H9 (cell line): ENCODE results near the gene DACH1. TPM values are rescaled to one million over a fixed set of nuclear protein-coding genes. Genes with fewer than 3 reads are reported as not detected.

Source experiments
- DNase-seq: peaks from one replicate; pipeline ENCODE4 v3.0.0-alpha.2; 2017
- H2AFZ ChIP-seq: one replicate; pipeline ENCODE4 v1.6.1; 2013; ENCODE audit warnings: mild to moderate bottlenecking, low read length, control low read depth, moderate library complexity
- H2AK5ac ChIP-seq: 2 replicates; pipeline ENCODE4 v1.6.1; 2013; ENCODE audit warnings: low read length, control low read depth, mixed read lengths; ENCODE audit not compliant: insufficient read length
- H2BK120ac ChIP-seq: one replicate; pipeline ENCODE4 v1.6.1; 2013; ENCODE audit warnings: low read depth, mild to moderate bottlenecking, low read length, control low read depth, inconsistent platforms; ENCODE audit not compliant: poor library complexity, severe bottlenecking
- H2BK12ac ChIP-seq: 2 replicates; pipeline ENCODE4 v1.6.1; 2013; ENCODE audit warnings: low read length, control low read depth, mixed read lengths, low read depth; ENCODE audit not compliant: insufficient read length
- H2BK15ac ChIP-seq: 2 replicates; pipeline ENCODE4 v1.6.1; 2013; ENCODE audit warnings: low read depth, low read length, control low read depth
- H2BK20ac ChIP-seq: one replicate; pipeline ENCODE4 v1.6.1; 2013; ENCODE audit warnings: low read depth, mild to moderate bottlenecking, low read length, control low read depth, inconsistent platforms; ENCODE audit not compliant: poor library complexity, severe bottlenecking
- H2BK5ac ChIP-seq: 2 replicates; pipeline ENCODE4 v1.6.1; 2013; ENCODE audit warnings: low read length, control low read depth, mixed read lengths; ENCODE audit not compliant: insufficient read length
- H3K14ac ChIP-seq: 2 replicates; pipeline ENCODE4 v1.6.1; 2013; ENCODE audit warnings: low read length, control low read depth; ENCODE audit not compliant: insufficient read depth
- H3K18ac ChIP-seq: 2 replicates; pipeline ENCODE4 v1.6.1; 2013; ENCODE audit warnings: low read depth, mild to moderate bottlenecking, mixed read lengths, low read length, control low read depth; ENCODE audit not compliant: insufficient read length
- H3K23ac ChIP-seq: 2 replicates; pipeline ENCODE4 v1.6.1; 2013; ENCODE audit warnings: low read length, control low read depth, mixed read lengths, low read depth; ENCODE audit not compliant: insufficient read length
- H3K23me2 ChIP-seq: 2 replicates; pipeline ENCODE4 v1.6.1; 2013; ENCODE audit warnings: low read depth, mild to moderate bottlenecking, mixed read lengths, low read length, control low read depth; ENCODE audit not compliant: insufficient read length, poor library complexity, severe bottlenecking
- H3K27ac ChIP-seq: 2 replicates; pipeline ENCODE4 v1.5.1; 2013; ENCODE audit warnings: low read length, control low read depth, mixed read lengths, low read depth; ENCODE audit not compliant: insufficient read length
- H3K27me3 ChIP-seq: 2 replicates; pipeline ENCODE4 v1.6.1; 2013; ENCODE audit warnings: low read length, control low read depth, inconsistent platforms; ENCODE audit not compliant: insufficient read depth
- H3K4ac ChIP-seq: 2 replicates; pipeline ENCODE4 v1.6.1; 2013; ENCODE audit warnings: low read depth, mild to moderate bottlenecking, control low read depth, inconsistent platforms, low read length, moderate library complexity
- H3K4me1 ChIP-seq: 2 replicates; pipeline ENCODE4 v1.6.1; 2013; ENCODE audit warnings: low read length, control low read depth, inconsistent platforms; ENCODE audit not compliant: insufficient read depth
- H3K4me2 ChIP-seq: 2 replicates; pipeline ENCODE4 v1.6.1; 2013; ENCODE audit warnings: low read length, control low read depth, mixed read lengths; ENCODE audit not compliant: insufficient read length, insufficient read depth
- H3K56ac ChIP-seq: 2 replicates; pipeline ENCODE4 v1.6.1; 2013; ENCODE audit warnings: low read depth, mild to moderate bottlenecking, mixed read lengths, low read length, control low read depth; ENCODE audit not compliant: insufficient read length
- H3K79me1 ChIP-seq: 2 replicates; pipeline ENCODE4 v1.6.1; 2013; ENCODE audit warnings: low read depth, mild to moderate bottlenecking, moderate library complexity, low read length, control low read depth, inconsistent platforms; ENCODE audit not compliant: insufficient read depth, poor library complexity, severe bottlenecking
- H3K79me2 ChIP-seq: 2 replicates; pipeline ENCODE4 v1.6.1; 2013; ENCODE audit warnings: low read length, control low read depth, inconsistent platforms; ENCODE audit not compliant: insufficient read depth
- H3K9ac ChIP-seq: 2 replicates; pipeline ENCODE4 v1.6.1; 2013; ENCODE audit warnings: low read length, control low read depth, mixed read lengths; ENCODE audit not compliant: insufficient read length; ENCODE audit errors: extremely low read depth
- H3K9me3 ChIP-seq: one replicate; pipeline ENCODE4 v1.6.1; 2013; ENCODE audit warnings: low read depth, low read length, inconsistent platforms; ENCODE audit not compliant: control insufficient read depth
- H3T11ph ChIP-seq: one replicate; pipeline ENCODE4 v1.6.1; 2013; ENCODE audit warnings: mild to moderate bottlenecking, low read length, control low read depth, inconsistent platforms
- H4K20me1 ChIP-seq: one replicate; pipeline ENCODE4 v1.6.1; 2013; ENCODE audit not compliant: control insufficient read depth, insufficient read length, insufficient read depth
- H4K5ac ChIP-seq: 2 replicates; pipeline ENCODE4 v1.6.1; 2013; ENCODE audit warnings: low read depth, mild to moderate bottlenecking, mixed read lengths, low read length, control low read depth; ENCODE audit not compliant: insufficient read length
- H4K8ac ChIP-seq: replicated peaks from 2 replicates; pipeline ENCODE4 v1.6.1; 2013; ENCODE audit warnings: low read length, control low read depth, mixed read lengths, low read depth; ENCODE audit not compliant: insufficient read length
- H4K91ac ChIP-seq: 2 replicates; pipeline ENCODE4 v1.6.1; 2013; ENCODE audit warnings: low read depth, mild to moderate bottlenecking, moderate library complexity, mixed read lengths, low read length, control low read depth; ENCODE audit not compliant: insufficient read length
- H3K27ac Mint-ChIP-seq, 3 experiments: 2 replicates in 2 of 3; 3 replicates in 1 of 3; pipeline ENCODE4 v1.8.0; 2020 to 2021; ENCODE audit warnings: mixed read lengths in 3 of 3, mild to moderate bottlenecking in 1 of 3, moderate library complexity in 1 of 3
- H3K27me3 Mint-ChIP-seq: 2 replicates; pipeline ENCODE4 v1.8.0; 2021; ENCODE audit warnings: low read depth, mild to moderate bottlenecking, moderate library complexity, mixed read lengths
- H3K36me3 Mint-ChIP-seq, 3 experiments: 2 replicates in 2 of 3; 3 replicates in 1 of 3; pipeline ENCODE4 v1.8.0; 2020 to 2021; ENCODE audit warnings: low read depth in 3 of 3, mixed read lengths in 3 of 3; ENCODE audit not compliant: insufficient read depth in 1 of 3
- H3K4me1 Mint-ChIP-seq, 2 experiments: 2 replicates each; pipeline ENCODE4 v1.8.0; 2020; ENCODE audit warnings: mixed read lengths in 2 of 2
- H3K4me3 Mint-ChIP-seq, 2 experiments: 2 replicates in 1 of 2; 3 replicates in 1 of 2; pipeline ENCODE4 v1.8.0; 2020 to 2021; ENCODE audit warnings: mild to moderate bottlenecking in 2 of 2, mixed read lengths in 2 of 2, moderate library complexity in 1 of 2
- H3K9me3 Mint-ChIP-seq, 2 experiments: 2 replicates in 1 of 2; 3 replicates in 1 of 2; pipeline ENCODE4 v1.8.0; 2020; ENCODE audit warnings: mild to moderate bottlenecking in 2 of 2, mixed read lengths in 2 of 2, moderate library complexity in 1 of 2
- CTCF ChIP-seq: fragments of 200-600 bp; sonication (generic); conservative IDR thresholded peaks from 3 replicates; pipeline ENCODE4 v1.8.0; 2021; ENCODE audit warnings: antibody characterized with exemption, mild to moderate bottlenecking
- WGBS: extraction: QIAGEN DNeasy Blood & Tissue Kit; methylation state at CpG from one replicate; pipeline ENCODE4 v1.1.7; 2013; ENCODE audit warnings: missing lambda C conversion rate, low lambda C conversion rate, mixed read lengths; ENCODE audit not compliant: insufficient read length; ENCODE audit errors: extremely low coverage; 5-methylcytosine and 5-hydroxymethylcytosine counted together
- total RNA-seq: library from RNA; stranded (reverse); gene quantifications from 2 replicates; pipeline ENCODE4 v1.2.1, GENCODE V29; 2021

Gene DACH1
- total RNA-seq, 1 experiment from 2014 or later = not detected

- no peak overlapping the region for H3K27ac ChIP-seq
- Mint-ChIP-seq H3K9me3 (no peaks in the 10 kb centered on the region), H3K36me3 (no peaks in the 10 kb centered on the region), H3K4me3 (no peak overlapping the region), H3K4me1 (peaks cover 11 to 15% of the 10 kb centered on the region in 2 experiments), H3K27ac (no peak overlapping the region), H3K27me3 (no peaks in the 10 kb centered on the region)
- no peak overlapping the region for H2AFZ ChIP-seq
- H3K23me2 ChIP-seq = no peaks in the 10 kb centered on the region
- H2BK15ac ChIP-seq = no peak overlapping the region
- H4K91ac ChIP-seq = no peak overlapping the region
- no peak overlapping the region for H3K4me2 ChIP-seq
- no peak overlapping the region for H3K18ac ChIP-seq
- H2AK5ac ChIP-seq = no peak overlapping the region
- no peak overlapping the region for H3K9ac ChIP-seq
- WGBS = no CpG with 5 or more reads among the region's 2 CpGs
- H2BK120ac ChIP-seq = no peak overlapping the region
- H2BK12ac ChIP-seq = no peak overlapping the region
- H3K14ac ChIP-seq = no peak overlapping the region
- H2BK20ac ChIP-seq = no peak overlapping the region
- no peaks in the 10 kb centered on the region for H4K20me1 ChIP-seq
- no peak overlapping the region for H3K23ac ChIP-seq
- DNase-seq = no peak
- no peak overlapping the region for H4K5ac ChIP-seq
- no peaks in the 10 kb centered on the region for H3K79me2 ChIP-seq
- H3K9me3 ChIP-seq = no peaks in the 10 kb centered on the region
- no peak overlapping the region for H3K56ac ChIP-seq
- H3K4me1 ChIP-seq = no peaks in the 10 kb centered on the region
- H2BK5ac ChIP-seq = no peak overlapping the region
- H3K27me3 ChIP-seq = no peaks in the 10 kb centered on the region
- TF ChIP-seq CTCF = no peak
- H4K8ac ChIP-seq = no peak overlapping the region
- H3K79me1 ChIP-seq = no peaks in the 10 kb centered on the region
- H3K4ac ChIP-seq = no peak overlapping the region
- H3T11ph ChIP-seq = no peak overlapping the region
Observed at GRCh38 chr13:71714802-71715375, 152.1 kb downstream of the DACH1 start.
